HG02938 (cell line): ENCODE data around the gene DIP2C.
"Not testable (repeated sequence)": the region's sequence is repeated elsewhere in the genome, so short reads cannot be mapped to it uniquely, and the experiment has no call there.

Experiments used
- ATAC-seq: cut with Tn5 transposase; IDR thresholded peaks from one replicate; pipeline ENCODE4 v1.9.1; 2021; ENCODE audit warnings: mild to moderate bottlenecking, moderate library complexity; ENCODE audit not compliant: unreplicated experiment

The DIP2C gene

GRCh38 chr10:615583-616152 is 73.8 kb downstream of the DIP2C start:
- ATAC-seq, result no peak

GRCh38 chr10:614790-615582 is 74.5 kb downstream of the DIP2C start:
- ATAC-seq, result no peak

GRCh38 chr10:614139-614711 is 75.2 kb downstream of the DIP2C start:
- ATAC-seq, result no peak

- no peak for ATAC-seq
These were observed 76.0 kb downstream of the DIP2C start for GRCh38 chr10:613271-614138.

- ATAC-seq, result no peak
These were observed 76.8 kb downstream of the DIP2C start for GRCh38 chr10:612696-613095.

GRCh38 chr10:610642-611305 is 78.7 kb downstream of the DIP2C start:
- not testable (repeated sequence) for ATAC-seq

- ATAC-seq, result no peak
These were observed 79.5 kb downstream of the DIP2C start for GRCh38 chr10:609868-610545.

GRCh38 chr10:609262-609658 is 80.2 kb downstream of the DIP2C start:
- no peak for ATAC-seq

GRCh38 chr10:608331-609261 is 80.9 kb downstream of the DIP2C start:
- no peak for ATAC-seq

GRCh38 chr10:607545-608185 is 81.8 kb downstream of the DIP2C start:
- ATAC-seq, result no peak

- no peak for ATAC-seq
These were observed 82.5 kb downstream of the DIP2C start for GRCh38 chr10:606762-607544.

- ATAC-seq, result no peak
These were observed 83.7 kb downstream of the DIP2C start for GRCh38 chr10:605632-606325.

- ATAC-seq, result no peak
These were observed 84.5 kb downstream of the DIP2C start for GRCh38 chr10:604716-605631.

GRCh38 chr10:603745-604144 is 85.7 kb downstream of the DIP2C start:
- no peak for ATAC-seq

- no peak for ATAC-seq
These were observed 87.0 kb downstream of the DIP2C start for GRCh38 chr10:602391-603005.

GRCh38 chr10:601660-601963 is 87.9 kb downstream of the DIP2C start:
- ATAC-seq, result no peak
